HL-60/S4 treated with phorbol 12-myristate 13-acetate at 8.2 ng/mL for 4 days and 3 days (cell line): ENCODE measurements around the gene TNPO2.
"Not testable (repeated sequence)": the region's sequence is repeated elsewhere in the genome, so short reads cannot be mapped to it uniquely, and the experiment has no call there.

Source experiments
- in situ Hi-C: fragments of 300-500 bp; cut with MboI; formaldehyde crosslinking; loops from 2 replicates; pipeline ENCODE4 v1.15.0; 2022; ENCODE audit warnings: low sequenced_read_pairs

The TNPO2 gene

GRCh38 chr19:12706332-12706718 is 17.4 kb downstream of the TNPO2 start:
- in situ Hi-C loops = no loop called here

- in situ Hi-C loops = no loop called here
Measured at GRCh38 chr19:12705654-12706331, 17.9 kb downstream of the TNPO2 start.

- in situ Hi-C loops = no loop called here
Measured at GRCh38 chr19:12705169-12705568, 18.6 kb downstream of the TNPO2 start.

DNA sequence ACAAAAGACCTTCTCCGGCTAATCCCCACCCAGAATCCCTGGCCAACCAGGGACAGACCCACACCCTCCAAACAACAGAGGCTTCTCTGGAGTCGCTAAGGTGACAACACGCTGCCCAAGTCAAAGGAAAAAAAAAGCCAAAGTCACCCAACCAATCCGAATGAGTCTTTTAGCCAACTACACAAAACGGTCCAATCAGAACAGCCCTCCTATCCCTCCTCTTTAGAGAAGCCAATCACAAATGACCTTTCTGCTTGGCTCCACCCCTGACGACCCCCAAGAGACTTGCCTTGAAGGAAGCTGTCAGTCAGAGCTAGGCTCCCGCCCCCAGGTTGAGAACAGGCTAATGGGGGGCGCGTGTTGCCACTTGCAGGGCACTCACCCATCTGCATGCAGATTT is 20.7 kb downstream of the TNPO2 start:
- in situ Hi-C loops = no loop called here

GRCh38 chr19:12701596-12702282 is 22.0 kb downstream of the TNPO2 start:
- in situ Hi-C loops = no loop called here

- in situ Hi-C loops = no loop called here
Measured at GRCh38 chr19:12698138-12698537, 25.6 kb downstream of the TNPO2 start.

DNA sequence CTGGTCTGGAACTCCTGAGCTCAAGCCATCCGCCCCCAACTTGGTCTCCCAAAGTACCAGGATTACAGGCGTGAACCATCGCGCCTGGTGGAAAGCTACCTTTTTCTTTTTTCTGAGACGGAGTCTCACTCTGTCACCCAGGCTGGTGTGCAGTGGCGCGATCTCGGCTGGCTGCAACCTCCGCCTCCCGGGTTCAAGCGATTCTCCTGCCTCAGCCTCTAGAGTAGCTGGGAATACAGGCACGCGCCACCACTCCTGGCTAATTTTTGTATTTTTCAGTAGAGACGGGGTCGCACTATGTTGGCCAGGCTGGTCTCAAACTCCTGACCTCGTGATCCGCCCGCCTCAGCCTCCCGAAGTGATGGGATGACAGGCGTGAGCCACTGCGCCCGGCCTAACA is 26.3 kb downstream of the TNPO2 start:
- in situ Hi-C loops = not testable (repeated sequence)

GRCh38 chr19:12696366-12697335 is 27.1 kb downstream of the TNPO2 start, which contains the start of gene FBXW9:
TSS of gene FBXW9 (minus strand) at chr19:12696631. CDS start at chr19:12696581, 50 bp downstream.
- in situ Hi-C loops = no loop called here

DNA sequence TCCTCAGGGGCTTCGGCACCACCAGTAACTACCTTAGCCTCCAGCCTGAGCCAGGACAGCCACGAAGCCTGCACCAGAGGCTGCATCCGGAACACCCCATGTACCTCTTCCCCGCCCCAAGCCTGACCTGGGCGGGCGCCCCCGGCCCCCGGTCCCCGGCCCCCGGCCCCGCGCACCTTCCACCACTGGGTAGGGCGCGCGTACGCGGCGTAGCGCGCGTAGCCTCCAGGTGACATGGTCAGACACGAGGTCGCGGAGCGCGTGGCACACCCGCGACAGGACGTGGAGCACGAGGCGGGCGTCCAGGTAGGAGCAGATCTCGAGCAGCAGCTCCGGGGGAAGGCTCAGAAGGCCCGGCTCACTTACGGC is 27.8 kb downstream of the TNPO2 start:
- in situ Hi-C loops = no loop called here

DNA sequence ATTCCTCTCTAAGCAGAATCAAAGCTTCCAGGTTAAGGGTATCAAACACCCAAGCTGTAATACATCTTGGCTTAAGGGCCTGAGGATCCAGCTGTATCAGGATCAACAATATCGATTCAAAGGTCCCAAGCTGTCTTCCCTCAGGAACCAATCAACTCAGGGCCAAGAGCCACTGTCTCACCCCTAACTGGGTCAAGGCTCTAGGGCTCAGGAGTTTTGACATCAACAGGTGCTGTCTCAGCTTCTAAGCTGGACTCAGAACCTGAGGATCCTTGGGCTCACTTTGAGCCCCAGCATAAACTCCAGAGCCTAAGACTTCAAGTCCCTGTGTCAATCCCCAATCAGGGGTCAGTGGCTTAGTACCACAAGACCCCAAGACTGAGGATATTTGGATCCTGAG is 28.2 kb downstream of the TNPO2 start:
- in situ Hi-C loops = no loop called here

- in situ Hi-C loops = no loop called here
Measured at GRCh38 chr19:12695096-12695495, 28.6 kb downstream of the TNPO2 start.

GRCh38 chr19:12694641-12695040 is 29.1 kb downstream of the TNPO2 start:
- in situ Hi-C loops = no loop called here

GRCh38 chr19:12692960-12693359 is 30.8 kb downstream of the TNPO2 start:
- in situ Hi-C loops = no loop called here

DNA sequence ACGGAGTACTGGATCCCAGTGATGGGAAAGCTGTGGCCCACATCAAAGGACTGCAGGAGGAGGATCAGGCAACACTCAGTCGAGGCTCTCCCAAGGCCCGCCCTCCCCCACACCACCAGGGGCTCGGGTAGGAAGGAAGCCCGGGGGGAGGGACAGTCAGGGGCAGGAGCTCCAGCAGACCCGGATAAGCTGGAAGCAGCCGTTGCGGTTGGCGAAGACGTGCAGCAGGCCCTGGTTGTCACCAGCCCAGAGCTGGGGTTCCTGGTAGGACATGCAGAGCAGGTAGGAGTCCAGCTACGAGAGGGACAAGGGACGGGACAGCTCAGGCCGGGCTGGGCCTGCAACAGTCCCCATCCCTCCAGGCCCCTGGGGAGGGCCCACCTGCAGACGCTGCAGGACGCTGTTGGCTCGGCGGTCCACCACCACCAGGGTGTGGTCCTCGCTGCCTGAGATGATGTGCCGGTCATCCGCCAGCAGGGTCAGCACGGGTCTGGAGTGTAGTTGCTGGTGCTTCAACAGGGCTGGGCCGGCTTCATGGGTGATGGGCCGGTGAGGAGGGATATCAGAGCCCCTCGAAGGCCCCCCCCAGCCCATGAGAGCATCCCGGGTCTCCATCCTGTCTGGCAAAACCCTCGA is 34.0 kb downstream of the TNPO2 start:
- in situ Hi-C loops = no loop called here

DNA sequence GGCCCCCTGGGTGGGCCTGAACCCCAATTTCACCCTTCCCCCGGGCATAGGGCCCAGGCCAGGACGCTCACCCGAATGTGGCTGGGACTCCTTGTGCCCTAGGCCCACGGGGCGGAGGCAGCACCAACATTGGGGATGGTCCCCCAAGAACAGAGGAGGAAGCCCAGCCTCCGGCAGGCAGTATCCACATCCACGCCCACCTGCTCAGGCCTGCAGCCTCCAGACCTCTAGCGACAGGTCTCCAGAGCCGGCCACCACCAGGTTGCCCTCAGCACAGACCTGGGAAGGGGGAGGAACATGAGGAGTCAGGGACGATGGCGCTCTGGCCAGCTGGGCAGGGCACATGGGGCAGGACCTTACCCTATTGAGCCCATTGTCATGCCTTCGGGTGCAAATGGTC is 34.7 kb downstream of the TNPO2 start:
- in situ Hi-C loops = no loop called here

- in situ Hi-C loops = no loop called here
Measured at GRCh38 chr19:12687496-12688196, 36.1 kb downstream of the TNPO2 start, which contains the start of gene GNG14. TSS of gene GNG14 (plus strand) at chr19:12687998. CDS start at chr19:12688049, 51 bp downstream.

DNA sequence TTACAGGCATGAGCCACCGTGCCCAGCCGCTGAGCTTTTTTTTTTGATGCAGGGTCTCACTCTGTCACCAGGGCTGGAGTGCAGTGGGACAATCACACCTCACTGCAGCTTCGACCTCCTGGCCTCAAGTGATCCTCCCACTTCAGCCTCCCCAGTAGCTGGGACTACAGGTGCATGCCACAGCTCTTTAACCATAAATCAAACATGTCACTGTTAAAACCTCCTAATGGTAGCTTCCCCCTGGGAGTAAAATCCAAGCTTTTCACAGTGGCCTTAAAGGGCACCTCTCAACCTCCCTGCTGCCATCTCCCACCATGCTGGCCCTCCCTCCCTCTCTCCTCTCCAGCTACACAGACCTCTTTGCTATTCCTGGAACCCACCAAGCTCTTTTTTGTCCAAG is 37.9 kb downstream of the TNPO2 start:
- in situ Hi-C loops = no loop called here

DNA sequence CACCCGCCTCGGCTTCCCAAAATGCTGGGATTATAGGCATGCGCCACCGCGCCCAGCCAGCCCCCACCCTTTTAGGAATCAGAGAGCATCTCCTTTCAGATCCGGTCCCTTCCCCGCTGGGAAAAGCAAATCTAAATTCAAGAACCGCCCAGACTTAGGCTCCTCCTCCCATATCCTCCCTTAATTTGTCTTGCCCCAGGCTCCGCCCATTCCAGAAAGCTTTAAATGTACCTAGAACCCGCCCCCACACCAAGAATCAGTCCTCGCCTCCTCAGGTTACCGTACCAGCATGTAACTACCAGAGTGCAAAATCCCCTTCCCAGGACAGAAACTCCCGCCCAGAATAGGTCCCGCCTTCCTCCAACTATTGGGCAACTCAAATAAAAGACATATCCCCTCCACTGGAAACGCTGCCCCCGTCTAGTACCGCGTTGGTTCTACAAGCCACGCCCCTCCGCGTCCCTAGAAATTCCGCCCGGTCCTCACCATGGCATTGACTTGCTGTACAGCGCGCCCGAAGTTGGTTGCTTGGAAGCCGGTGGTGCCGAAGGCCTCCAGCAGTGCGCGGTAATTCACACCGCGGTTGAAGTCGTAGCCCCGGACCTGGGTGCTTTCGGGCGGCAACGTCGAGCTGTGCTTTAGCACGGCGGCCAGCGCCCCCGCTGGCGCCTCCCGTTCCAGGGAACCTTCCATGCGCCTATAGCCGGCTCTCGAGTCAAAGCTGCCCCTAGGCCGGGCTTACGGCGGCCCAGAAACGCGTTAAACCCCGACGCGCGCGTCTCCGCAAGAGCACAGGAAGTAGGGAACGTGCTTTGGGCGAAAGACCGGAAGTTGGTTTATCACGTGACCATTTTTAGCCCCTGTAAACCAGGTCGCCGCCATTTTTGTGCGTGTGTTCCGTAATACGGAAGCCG is 42.4 kb downstream of the TNPO2 start, which contains the start of gene DHPS:
DHPS (minus strand) TSS at position 807 of the 914 bp plus-strand sequence; CDS start at position 693, 114 bp downstream.
- in situ Hi-C loops = no loop called here

- in situ Hi-C loops = no loop called here
Measured at GRCh38 chr19:12680034-12680433, 43.7 kb downstream of the TNPO2 start.
